ENCODE results near the gene ADARB2.

ADARB2 gene

GRCh38 chr10:1413823-1414222 is 323.5 kb downstream of the ADARB2 start:
- no peak for DNase-seq (ENCODE audit: low read depth in 1 of 2, low spot score in 1 of 2)
- TF ChIP-seq GABPA (IDR thresholded peaks at IDR 0.05; ENCODE audit: low read depth), result no peak

GRCh38 chr10:1413256-1413655 is 324.1 kb downstream of the ADARB2 start:
- TF ChIP-seq CTCF (IDR thresholded peaks at IDR 0.05; ENCODE audit: insufficient read depth, low read length), result no peak
- no peak for TF ChIP-seq POLR2AphosphoS5 (IDR thresholded peaks at IDR 0.05; ENCODE audit: low read depth)
- no peak for TF ChIP-seq GABPA (IDR thresholded peaks at IDR 0.05; ENCODE audit: low read depth)
- no peak for TF ChIP-seq REST (IDR thresholded peaks at IDR 0.05; ENCODE audit: insufficient replicate concordance, low read depth)
- no peak for TF ChIP-seq SPI1 (IDR thresholded peaks at IDR 0.05; ENCODE audit: borderline replicate concordance, low read depth)
- Histone ChIP-seq H3K27ac (replicated peaks) (no peak overlapping the region), H3K27me3 (ENCODE audit: insufficient read depth, poor library complexity, severe bottlenecking) (no peaks in the 10 kb centered on the region), H3K4me3 (replicated peaks; ENCODE audit: insufficient read depth, low read length) (no peak overlapping the region)
- DNase-seq (ENCODE audit: low read depth in 1 of 2, low spot score in 1 of 2), result no peak

More at GRCh38 chr10:1413823-1414222, 323.5 kb downstream of the ADARB2 start:
- no peak overlapping the region for H3K4me3 ChIP-seq (replicated peaks; ENCODE audit: insufficient read depth, low read length)
- H3K27me3 ChIP-seq (ENCODE audit: insufficient read depth, poor library complexity, severe bottlenecking), result no peaks in the 10 kb centered on the region
- H3K27ac ChIP-seq (replicated peaks), result no peak overlapping the region

- H3K27ac ChIP-seq (replicated peaks), result no peak overlapping the region
- no peak overlapping the region for H3K4me3 ChIP-seq (replicated peaks; ENCODE audit: insufficient read depth, low read length)
- TF ChIP-seq GABPA (IDR thresholded peaks at IDR 0.05; ENCODE audit: low read depth) (no peak), POLR2AphosphoS5 (IDR thresholded peaks at IDR 0.05; ENCODE audit: low read depth) (no peak), CTCF (IDR thresholded peaks at IDR 0.05; ENCODE audit: insufficient read depth, low read length) (no peak), SPI1 (IDR thresholded peaks at IDR 0.05; ENCODE audit: borderline replicate concordance, low read depth) (no peak), REST (IDR thresholded peaks at IDR 0.05; ENCODE audit: insufficient replicate concordance, low read depth) (no peak)
- DNase-seq (ENCODE audit: low read depth in 1 of 2, low spot score in 1 of 2), result no peak
- no peaks in the 10 kb centered on the region for H3K27me3 ChIP-seq (ENCODE audit: insufficient read depth, poor library complexity, severe bottlenecking)
Measured at GRCh38 chr10:1412531-1413189, 324.7 kb downstream of the ADARB2 start.

GRCh38 chr10:1411956-1412355 is 325.4 kb downstream of the ADARB2 start:
- H3K4me3 ChIP-seq (replicated peaks; ENCODE audit: insufficient read depth, low read length), result no peak overlapping the region
- H3K27ac ChIP-seq (replicated peaks), result no peak overlapping the region
- DNase-seq (ENCODE audit: low read depth in 1 of 2, low spot score in 1 of 2), result no peak
- TF ChIP-seq REST (IDR thresholded peaks at IDR 0.05; ENCODE audit: insufficient replicate concordance, low read depth) (no peak), SPI1 (IDR thresholded peaks at IDR 0.05; ENCODE audit: borderline replicate concordance, low read depth) (no peak)
- no peaks in the 10 kb centered on the region for H3K27me3 ChIP-seq (ENCODE audit: insufficient read depth, poor library complexity, severe bottlenecking)

All from HL-60 (cell line).